ENCODE results near the gene ZNF878.

Gene ZNF878

DNA sequence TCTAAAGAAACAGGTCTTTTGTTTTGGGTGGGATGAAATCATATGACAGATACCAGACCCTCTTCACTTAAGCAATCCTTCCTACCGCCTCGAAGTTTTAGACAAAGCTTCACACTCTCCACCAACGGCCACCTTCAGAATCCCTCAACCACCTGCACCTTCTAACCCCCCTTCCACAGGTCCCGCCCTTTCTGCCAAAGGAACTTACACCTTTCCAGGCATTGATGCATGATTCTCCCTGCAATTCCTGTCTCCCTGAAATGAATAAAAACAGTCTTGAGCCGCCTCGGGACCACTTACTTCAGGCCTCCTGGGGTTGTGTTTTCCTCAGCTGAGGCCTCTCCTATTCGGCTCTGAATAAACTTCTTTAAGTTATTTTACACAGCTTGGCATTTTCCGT, 18.1 kb downstream of the ZNF878 start:
- no peak for DNase-seq

DNA sequence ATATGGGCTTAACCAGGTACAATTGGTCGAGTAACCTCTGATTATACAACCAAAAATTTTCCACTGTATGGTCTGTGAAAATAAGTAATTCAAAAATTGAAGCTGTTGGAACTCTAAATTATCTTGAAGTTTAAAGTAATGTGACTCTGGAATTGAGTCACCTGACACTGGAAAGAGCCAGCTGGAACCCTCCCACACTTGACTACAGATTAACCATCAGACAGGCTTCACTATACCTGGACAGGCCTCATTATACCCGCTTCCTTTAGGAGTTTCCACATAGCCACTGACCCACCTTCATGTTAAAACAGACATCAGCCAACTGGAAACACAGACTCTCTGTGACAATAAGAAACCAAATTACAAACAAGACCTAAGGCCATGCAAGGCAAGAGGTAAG, 18.6 kb downstream of the ZNF878 start:
- DNase-seq = no peak

DNA sequence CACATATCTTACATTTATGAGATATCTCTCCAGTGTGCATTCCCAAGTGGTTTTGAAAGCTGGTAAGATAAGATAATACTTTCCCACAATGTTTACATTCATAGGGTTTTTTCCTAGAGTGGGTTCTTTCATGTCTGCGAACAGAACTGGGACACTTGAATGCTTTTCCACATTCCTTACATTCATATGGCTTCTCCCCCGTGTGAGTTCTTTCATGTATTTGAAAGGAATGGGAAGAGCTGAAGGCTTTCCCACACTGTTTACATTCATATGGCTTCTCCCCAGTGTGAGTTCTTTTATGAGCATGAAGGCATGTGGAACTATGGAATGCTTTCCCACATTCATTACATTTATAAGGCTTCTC, 37.0 kb downstream of the ZNF878 start:
- no peak for DNase-seq

DNA sequence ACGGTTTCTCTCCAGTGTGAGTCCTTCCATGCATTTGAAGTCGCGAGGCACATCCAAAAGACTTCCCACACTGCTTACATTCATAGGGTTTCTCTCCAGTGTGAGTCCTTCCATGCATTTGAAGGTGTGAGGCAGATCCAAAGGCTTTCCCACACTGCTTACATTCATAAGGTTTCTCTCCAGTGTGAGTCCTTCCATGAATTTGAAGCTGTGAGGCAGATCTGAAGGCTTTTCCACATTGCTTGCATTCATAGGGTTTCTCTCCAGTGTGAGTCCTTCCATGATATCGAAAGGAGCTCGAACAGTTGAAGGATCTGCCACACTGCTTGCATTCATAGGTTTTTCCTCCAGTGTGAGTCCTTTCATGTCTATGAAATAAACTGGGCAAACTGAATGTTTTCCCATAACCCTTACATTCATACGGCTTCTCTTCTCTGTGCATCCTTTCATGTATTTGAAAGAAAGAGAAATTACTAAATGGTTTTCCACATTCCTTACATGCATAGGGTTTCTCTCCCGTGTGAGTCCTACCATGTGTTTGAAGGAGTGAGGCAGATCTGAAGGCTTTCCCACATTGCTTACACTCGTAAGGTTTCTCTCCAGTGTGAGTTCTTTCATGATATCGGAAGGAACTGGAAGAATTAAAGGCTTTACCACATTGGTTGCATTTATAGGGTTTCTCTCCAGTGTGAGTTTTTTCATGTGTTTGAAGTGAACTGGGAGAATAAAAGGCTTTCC, 37.6 kb downstream of the ZNF878 start:
- no peak for DNase-seq

DNA sequence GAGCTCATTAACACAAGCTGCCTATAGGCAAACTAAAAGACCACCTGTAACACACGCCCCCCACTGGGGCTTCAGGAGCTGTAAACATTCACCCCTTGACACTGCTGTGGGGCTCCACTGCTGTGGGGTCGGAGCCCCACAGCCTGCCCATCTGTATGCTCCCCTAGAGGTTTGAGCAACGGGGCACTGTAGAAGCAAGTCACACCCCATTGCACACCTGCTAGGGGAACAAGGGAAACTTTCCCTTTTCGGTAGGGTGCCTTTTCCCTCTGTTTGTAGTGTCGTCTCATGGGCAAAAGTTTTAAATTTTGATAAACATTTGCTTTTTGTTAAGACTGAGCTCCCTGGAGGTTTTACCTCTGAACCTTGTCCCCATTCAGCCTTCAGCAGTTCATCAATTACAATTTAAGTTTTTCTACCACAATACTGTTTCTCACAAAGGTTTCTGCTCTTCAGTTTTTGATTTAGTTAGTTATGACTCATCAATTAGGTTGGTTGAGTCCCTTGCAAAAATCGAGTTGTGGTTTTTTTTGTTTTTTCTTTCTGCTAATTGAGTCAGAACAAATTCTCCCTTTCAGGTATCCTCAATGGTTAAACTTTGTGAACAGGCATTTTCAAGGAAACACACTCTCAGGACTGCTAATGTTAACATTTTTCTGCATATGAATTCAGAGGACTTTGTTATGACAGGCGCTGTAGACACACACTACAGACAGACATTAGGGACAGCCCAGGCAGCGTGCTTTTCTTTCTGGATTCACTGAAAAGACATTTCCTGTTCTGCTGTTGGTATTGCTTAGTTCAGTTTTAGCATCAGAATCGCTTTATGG, 52.4 kb downstream of the ZNF878 start:
- no peak for DNase-seq

GRCh38 chr19:11995174-11995573, 57.6 kb downstream of the ZNF878 start:
- DNase-seq = no peak

Data from CD4-positive, alpha-beta T cell treated with Interferon alpha-2 for 1 hour (primary cell).